Stimulated activated CD8-positive, alpha-beta memory T cell treated with anti-CD3 and anti-CD28 coated beads, Interleukin-4, amount 100 ng/mL, for 24 hours (primary cell): ENCODE data around the gene ATXN1.

Experiments used
- DNase-seq: peaks from one replicate; pipeline ENCODE4 v3.0.0-alpha.2; 2020; ENCODE audit warnings: low read depth

Gene ATXN1

GRCh38 chr6:16359563-16359962 is 401.7 kb downstream of the ATXN1 start:
- no peak for DNase-seq

GRCh38 chr6:16358531-16359138 is 402.6 kb downstream of the ATXN1 start:
- DNase-seq, result no peak

DNA sequence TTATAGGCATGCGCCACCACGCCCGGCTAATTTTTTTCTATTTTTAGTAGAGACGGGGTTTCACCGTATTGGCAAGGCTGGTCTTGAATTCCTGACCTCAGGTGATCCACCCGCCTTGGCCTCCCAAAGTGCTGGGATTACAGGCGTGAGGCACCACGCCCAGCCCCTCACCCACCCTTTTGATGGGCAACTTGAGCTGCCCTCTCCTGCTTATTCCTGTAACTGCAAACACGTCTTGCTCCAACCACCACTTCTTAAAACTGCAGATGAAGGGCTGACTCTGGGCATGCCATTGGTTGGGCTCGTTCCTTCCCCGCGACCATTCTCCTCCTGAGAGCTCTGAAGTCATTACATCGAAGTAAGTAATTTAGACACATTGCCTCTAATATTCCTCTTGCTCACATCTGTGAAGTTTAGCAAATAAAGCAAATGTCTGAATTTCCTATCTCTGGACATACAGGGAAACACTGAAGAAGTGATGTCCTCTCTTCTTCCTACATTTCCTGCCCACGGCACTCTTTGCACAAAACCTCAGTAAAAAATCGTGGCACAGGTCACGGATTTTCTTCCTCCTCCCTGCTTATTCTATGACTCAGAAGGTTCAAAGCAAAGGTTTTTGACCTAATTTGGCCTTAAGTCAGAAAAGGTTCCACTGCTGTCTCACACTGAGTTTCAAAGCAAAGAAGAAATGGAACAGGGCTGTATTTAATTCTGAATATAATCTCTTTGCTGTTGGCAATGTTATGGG is 405.4 kb downstream of the ATXN1 start:
- DNase-seq, result no peak

DNA sequence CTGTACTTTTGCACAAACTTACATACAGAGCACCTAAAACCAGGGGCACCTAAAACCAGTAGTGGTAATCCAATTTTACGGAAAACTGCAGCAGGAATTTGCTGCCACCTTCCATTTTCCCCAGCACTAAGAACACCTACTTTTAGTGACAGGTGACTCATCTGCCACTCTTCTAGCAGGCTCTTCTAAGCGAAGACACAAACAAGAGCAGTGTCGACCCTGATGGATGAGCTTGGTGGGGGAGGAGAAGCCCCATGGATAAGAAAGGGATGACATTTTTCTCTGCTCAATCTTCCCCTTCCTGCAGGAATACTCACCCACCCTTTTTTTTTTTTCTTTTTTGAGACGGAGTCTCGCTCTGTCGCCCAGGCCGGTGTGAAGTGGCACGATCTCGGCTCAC is 406.0 kb downstream of the ATXN1 start:
- no peak for DNase-seq

DNA sequence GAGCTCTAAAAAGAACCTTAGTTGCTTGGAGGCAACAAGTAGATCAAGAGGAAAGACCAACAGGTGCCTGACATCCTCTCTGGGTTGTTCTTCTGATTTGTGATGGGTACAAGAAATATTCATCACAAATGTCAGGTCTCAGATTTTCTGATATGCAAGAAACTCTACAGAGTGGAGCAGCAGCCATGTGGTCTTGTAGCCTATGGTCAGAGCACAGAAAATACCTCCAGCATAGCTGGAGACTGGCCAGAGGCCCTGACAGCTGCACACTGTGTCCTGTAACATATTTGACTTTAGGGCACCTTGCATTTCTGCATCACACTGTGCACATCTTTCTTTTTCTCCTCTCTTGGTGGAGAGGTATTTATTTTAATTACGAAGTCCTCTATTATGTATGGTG is 406.6 kb downstream of the ATXN1 start:
- no peak for DNase-seq

DNA sequence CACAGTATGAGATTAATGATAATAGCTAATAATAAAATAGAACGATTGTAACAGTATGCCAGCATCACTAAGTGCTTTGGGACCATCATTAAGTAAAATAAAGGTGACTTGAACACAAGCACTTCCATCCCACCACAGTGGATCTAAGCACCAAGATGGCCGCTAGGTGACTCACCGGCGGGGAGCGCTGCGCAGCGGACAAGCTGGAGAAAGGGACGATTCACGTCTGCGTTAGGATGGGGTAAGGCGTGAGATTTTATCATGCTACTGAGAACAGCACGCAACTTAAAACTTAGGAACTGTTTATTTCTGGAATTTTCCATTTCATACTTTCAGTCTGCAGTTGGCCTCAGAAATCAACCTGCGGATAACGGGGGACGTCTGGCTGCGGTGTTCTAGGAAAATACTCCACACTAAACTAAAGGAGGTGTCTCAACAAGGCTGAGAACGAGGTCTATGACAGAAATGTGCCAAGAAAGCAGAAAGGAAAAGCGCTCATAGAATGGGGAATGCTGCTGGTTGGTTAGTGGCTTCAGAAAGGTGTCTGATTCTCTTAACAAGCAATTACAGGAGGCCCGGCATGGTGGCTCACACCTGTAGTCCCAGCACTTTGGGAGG is 408.3 kb downstream of the ATXN1 start:
- DNase-seq, result no peak

DNA sequence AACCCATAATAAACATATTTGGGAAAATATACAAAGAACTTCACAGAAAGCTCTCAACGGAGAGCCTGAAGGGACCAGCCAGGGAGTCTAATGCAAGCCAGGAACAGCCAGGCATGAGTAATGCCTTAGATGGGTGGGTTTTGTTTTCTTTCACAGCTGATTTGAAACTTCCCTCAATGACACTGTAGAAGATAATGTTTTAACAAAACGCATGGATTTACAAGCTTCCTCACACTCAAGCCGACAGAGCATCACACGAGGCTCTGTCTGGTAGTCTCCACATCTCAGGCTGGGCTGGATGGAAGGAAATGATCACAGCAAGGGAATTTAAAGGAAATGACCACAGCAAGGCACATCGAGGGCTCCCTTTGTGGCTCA is 409.0 kb downstream of the ATXN1 start:
- no peak for DNase-seq

GRCh38 chr6:16349544-16349943 is 411.7 kb downstream of the ATXN1 start:
- no peak for DNase-seq

- DNase-seq, result no peak
Observed at GRCh38 chr6:16346831-16347230, 414.4 kb downstream of the ATXN1 start.

GRCh38 chr6:16345449-16346330 is 415.6 kb downstream of the ATXN1 start:
- no peak for DNase-seq

DNA sequence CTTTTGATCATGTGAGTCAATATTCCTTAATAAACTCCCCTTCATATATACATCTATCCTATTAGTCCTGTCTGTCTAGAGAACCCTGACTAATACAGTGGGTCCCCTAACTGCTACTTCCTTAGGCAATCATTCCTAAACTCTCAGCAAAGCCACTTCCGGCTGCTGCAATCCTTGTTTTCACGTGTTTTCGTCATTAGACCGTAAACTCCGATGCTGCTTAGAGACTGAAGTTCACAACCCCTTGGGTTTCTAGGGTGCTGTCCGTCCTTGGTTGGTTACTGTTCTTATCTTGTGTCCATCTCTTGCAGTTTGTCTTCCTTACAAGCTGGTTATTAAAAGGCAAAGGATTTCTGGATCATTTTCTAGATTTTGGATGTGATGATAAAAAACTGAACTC is 416.5 kb downstream of the ATXN1 start:
- no peak for DNase-seq

- DNase-seq, result no peak
Observed at GRCh38 chr6:16343593-16343992, 417.7 kb downstream of the ATXN1 start.

DNA sequence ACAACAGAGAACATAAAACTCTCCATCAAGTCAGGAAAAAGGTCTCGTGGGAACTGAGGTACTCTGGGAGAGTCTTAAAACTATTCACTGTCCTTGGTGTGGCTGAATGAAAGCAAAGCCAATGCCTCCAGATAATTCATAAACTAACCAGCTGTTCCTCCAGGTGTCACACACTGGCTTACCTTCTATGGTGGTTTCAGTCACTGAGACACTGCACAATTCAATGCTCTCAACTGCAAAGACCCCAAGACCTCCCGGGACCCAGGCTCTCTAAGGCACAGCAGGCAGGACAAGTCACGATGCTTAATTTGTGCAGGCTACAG is 422.0 kb downstream of the ATXN1 start:
- no peak for DNase-seq

GRCh38 chr6:16338577-16339264 is 422.5 kb downstream of the ATXN1 start:
- no peak for DNase-seq

- DNase-seq, result no peak
Observed at GRCh38 chr6:16337295-16337975, 423.8 kb downstream of the ATXN1 start.

DNA sequence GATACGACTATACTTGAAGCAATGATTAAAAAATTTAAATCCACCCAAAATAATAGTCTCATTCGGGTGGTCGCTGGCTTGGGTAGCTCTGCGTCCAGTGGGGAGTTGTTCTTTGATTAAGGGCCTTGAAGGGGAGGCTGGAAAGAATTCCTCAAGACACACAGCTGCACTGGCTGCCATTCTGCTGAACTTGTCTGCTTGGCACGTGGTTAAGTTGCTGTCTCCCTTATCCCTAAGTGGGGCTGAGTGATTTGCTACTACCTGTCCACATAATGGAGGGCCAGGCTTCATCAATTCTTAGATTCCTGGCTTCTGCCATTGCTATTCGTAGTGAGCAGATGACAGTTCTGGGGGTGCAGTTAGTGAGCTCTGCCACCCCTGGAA is 424.4 kb downstream of the ATXN1 start:
- DNase-seq, result no peak

GRCh38 chr6:16336056-16336818 is 425.0 kb downstream of the ATXN1 start:
- DNase-seq, result no peak

DNA sequence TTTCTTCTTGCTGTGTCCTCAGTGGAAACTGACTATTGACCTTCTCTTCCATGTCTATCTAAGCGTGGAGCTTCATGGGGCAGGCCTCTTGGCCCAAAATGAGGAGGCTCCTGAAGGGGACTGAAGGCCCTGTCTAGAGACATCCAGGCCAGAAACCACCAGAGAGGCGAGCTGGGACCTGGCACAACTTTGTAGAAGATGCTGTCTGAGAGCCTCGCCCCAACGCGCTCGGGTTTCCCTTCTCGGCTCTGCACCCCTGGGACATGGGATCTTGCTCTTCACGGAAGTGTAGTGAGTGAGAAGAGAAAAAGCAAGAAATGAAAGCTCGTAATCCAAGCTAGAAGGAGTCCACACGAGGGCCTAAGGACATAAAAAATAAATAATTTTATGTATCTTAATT is 426.1 kb downstream of the ATXN1 start:
- DNase-seq, result no peak

DNA sequence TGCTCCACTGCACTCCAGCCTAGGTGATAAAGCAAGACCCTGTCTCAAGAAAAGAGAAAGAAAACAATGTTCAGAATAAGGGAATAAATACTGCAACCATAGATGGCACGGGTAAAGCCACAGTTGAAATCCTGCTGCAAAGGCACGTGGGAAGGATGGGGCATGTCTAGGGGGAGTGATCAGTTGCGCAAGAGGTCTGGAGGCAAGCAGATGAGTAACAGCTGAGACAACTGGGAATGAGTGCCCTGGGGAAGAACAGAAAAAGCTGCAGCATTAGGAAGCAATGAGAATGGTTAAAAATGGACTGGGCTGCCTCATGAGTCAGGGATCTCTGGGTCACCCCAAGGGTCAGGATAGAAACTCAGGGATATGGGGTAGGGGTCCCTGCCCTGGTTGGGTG is 426.6 kb downstream of the ATXN1 start:
- no peak for DNase-seq

GRCh38 chr6:16333580-16333979 is 427.7 kb downstream of the ATXN1 start:
- DNase-seq, result no peak

DNA sequence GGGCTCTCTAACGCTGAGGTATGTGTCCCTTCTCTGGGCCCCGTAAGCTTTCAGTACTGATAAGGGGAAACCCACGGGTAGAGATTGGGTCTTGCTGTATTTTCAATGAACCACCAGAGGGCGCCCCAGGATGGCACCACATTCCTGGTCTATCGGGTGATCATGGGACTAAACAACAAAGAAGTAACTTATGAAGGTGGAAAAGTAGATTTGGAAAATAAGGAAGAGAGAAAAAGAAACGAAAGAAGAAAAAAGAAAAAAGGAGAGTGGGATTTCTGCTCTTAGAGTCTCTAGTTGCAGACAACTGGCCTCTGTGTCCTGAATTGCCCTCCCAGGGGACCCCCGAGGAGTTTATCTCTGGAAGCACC is 429.1 kb downstream of the ATXN1 start:
- DNase-seq, result peak; percentile 67
